AG04450 (cell line): ENCODE data around the gene GULP1. TPM values are rescaled to one million over a fixed set of nuclear protein-coding genes. Genes with fewer than 3 reads are reported as not detected.

ENCODE experiments used
- CTCF ChIA-PET: fragments of 300-600, 350-600 bp; formaldehyde crosslinking; extraction: SDS; loops from one replicate; lab custom pipeline; 2022; ENCODE audit warnings: antibody characterized with exemption, inconsistent platforms; lab: Charles Lee
- POLR2A ChIA-PET: fragments of 350-600 bp; formaldehyde crosslinking; extraction: SDS; loops from one replicate; lab custom pipeline; 2021; ENCODE audit warnings: antibody characterized with exemption, inconsistent platforms; lab: Yijun Ruan, JAX
- DNase-seq: peaks from one replicate; pipeline ENCODE4 v3.0.0-alpha.2; 2011; ENCODE audit warnings: low read depth, low spot score
- H3K27ac ChIP-seq: one replicate; pipeline ENCODE4 v1.5.1; 2012; ENCODE audit warnings: low read depth, low read length, control low read depth
- H3K27me3 ChIP-seq: one replicate; pipeline ENCODE4 v1.6.0; 2012; ENCODE audit warnings: low read length; ENCODE audit not compliant: control insufficient read depth, insufficient read depth
- H3K4me3 ChIP-seq: 2 replicates; pipeline ENCODE4 v1.5.1; 2011; ENCODE audit warnings: mild to moderate bottlenecking, low read depth, low read length, control low read depth
- H3K9me3 ChIP-seq: 2 replicates; pipeline ENCODE4 v1.5.1; 2012; ENCODE audit warnings: low read length; ENCODE audit not compliant: control insufficient read depth, insufficient read depth
- CTCF ChIP-seq: IDR thresholded peaks from 2 replicates; pipeline ENCODE4 v1.5.1; 2011; ENCODE audit warnings: low read depth, low read length, control low read depth, inconsistent platforms
- polyA plus RNA-seq: library from polyadenylated mRNA; depleted of rRNA; stranded (reverse); fragments of >200 nt; gene quantifications from 2 replicates; pipeline ENCODE4 v1.2.3, GENCODE V29; 2011

Gene GULP1
- polyA plus RNA-seq, 1 experiment = 44.7 TPM

- Histone ChIP-seq H3K27ac (no peak overlapping the region), H3K9me3 (no peaks in the 10 kb centered on the region; the same call in 1 of the 2 replicates), H3K27me3 (no peaks in the 10 kb centered on the region), H3K4me3 (no peak overlapping the region)
- POLR2A ChIA-PET = no interaction called here
- CTCF ChIA-PET = no interaction called here
- TF ChIP-seq CTCF = no peak
- no peak for DNase-seq
Observed at GRCh38 chr2:188269004-188269403, 22.7 kb upstream of the GULP1 start.

GRCh38 chr2:188272121-188272520, 19.6 kb upstream of the GULP1 start:
- H3K27me3 ChIP-seq = no peaks in the 10 kb centered on the region
- CTCF ChIA-PET = no interaction called here
- no peaks in the 10 kb centered on the region; the same call in 1 of the 2 replicates for H3K9me3 ChIP-seq
- POLR2A ChIA-PET = no interaction called here
- no peak for DNase-seq
- TF ChIP-seq CTCF = no peak
- no peak overlapping the region for H3K27ac ChIP-seq
- H3K4me3 ChIP-seq = no peak overlapping the region

GRCh38 chr2:188274274-188274673, 17.4 kb upstream of the GULP1 start:
- ChIA-PET POLR2A (no interaction called here), CTCF (interaction anchor here (1.0 kb wide), 1 partner anchor 693 kb away, joined by 3 read pairs; no protein-coding TSS in a partner anchor)
- Histone ChIP-seq H3K27me3 (no peaks in the 10 kb centered on the region), H3K4me3 (no peak overlapping the region), H3K27ac (no peak overlapping the region), H3K9me3 (no peaks in the 10 kb centered on the region; the same call in 1 of the 2 replicates)
- no peak for TF ChIP-seq CTCF
- DNase-seq = no peak

GRCh38 chr2:188276255-188276654, 15.4 kb upstream of the GULP1 start:
- ChIA-PET POLR2A (no interaction called here), CTCF (no interaction called here)
- no peaks in the 10 kb centered on the region for H3K27me3 ChIP-seq
- H3K4me3 ChIP-seq = no peak overlapping the region
- TF ChIP-seq CTCF = no peak
- DNase-seq = no peak
- no peak overlapping the region for H3K27ac ChIP-seq
- H3K9me3 ChIP-seq = no peaks in the 10 kb centered on the region

GRCh38 chr2:188277786-188278185, 13.9 kb upstream of the GULP1 start:
- no peak overlapping the region for H3K4me3 ChIP-seq
- DNase-seq = no peak

More at GRCh38 chr2:188277786-188278185, 13.9 kb upstream of the GULP1 start:
- TF ChIP-seq CTCF = no peak
- ChIA-PET CTCF (interaction anchor here (0.9 to 1.4 kb wide), 3 partner anchors 13 to 31 kb away, joined by 3 to 4 read pairs (median 3); partner anchors contain the start of gene GULP1), POLR2A (no interaction called here)
- Histone ChIP-seq H3K27ac (no peak overlapping the region), H3K9me3 (no peaks in the 10 kb centered on the region), H3K27me3 (no peaks in the 10 kb centered on the region)
